GM21786 (cell line): ENCODE data around the gene SLC39A8.

Experiments
- ATAC-seq: cut with Tn5 transposase; IDR thresholded peaks from one replicate; pipeline ENCODE4 v1.9.1; 2021; ENCODE audit not compliant: unreplicated experiment

Gene SLC39A8

GRCh38 chr4:102234243-102234838 lies 110.9 kb downstream of the SLC39A8 start:
- ATAC-seq, result no peak

- no peak for ATAC-seq
Measured at GRCh38 chr4:102230194-102230593, 115.1 kb downstream of the SLC39A8 start.

- ATAC-seq, result no peak
Measured at GRCh38 chr4:102227388-102227787, 117.9 kb downstream of the SLC39A8 start.

GRCh38 chr4:102223461-102223860 lies 121.8 kb downstream of the SLC39A8 start:
- no peak for ATAC-seq

GRCh38 chr4:102222838-102223409 lies 122.4 kb downstream of the SLC39A8 start:
- ATAC-seq, result no peak

GRCh38 chr4:102219129-102219528 lies 126.2 kb downstream of the SLC39A8 start:
- ATAC-seq, result no peak

- no peak for ATAC-seq
Measured at GRCh38 chr4:102218656-102219055, 126.6 kb downstream of the SLC39A8 start.

GRCh38 chr4:102217775-102218355 lies 127.4 kb downstream of the SLC39A8 start:
- no peak for ATAC-seq

GRCh38 chr4:102217345-102217744 lies 127.9 kb downstream of the SLC39A8 start:
- no peak for ATAC-seq

GRCh38 chr4:102216666-102217065 lies 128.6 kb downstream of the SLC39A8 start:
- ATAC-seq, result no peak

GRCh38 chr4:102213031-102213430 lies 132.3 kb downstream of the SLC39A8 start:
- no peak for ATAC-seq
